Effector memory CD4-positive, alpha-beta T cell (primary cell): ENCODE measurements around the gene RHD.
"Not testable (repeated sequence)": the region's sequence is repeated elsewhere in the genome, so short reads cannot be mapped to it uniquely, and the experiment has no call there.

Source experiments
- DNase-seq, 3 donors: peaks; one replicate each; pipeline ENCODE4 v3.0.0-alpha.2; 2020
- H3K27ac ChIP-seq: 2 replicates; pipeline ENCODE4 v1.7.0; 2013; ENCODE audit warnings: mild to moderate bottlenecking, low read length, moderate library complexity; ENCODE audit not compliant: insufficient read depth, poor library complexity, severe bottlenecking
- H3K27me3 ChIP-seq: replicated peaks from 2 replicates; pipeline ENCODE4 v1.7.0; 2013; ENCODE audit warnings: mild to moderate bottlenecking, low read length; ENCODE audit not compliant: insufficient read depth, control insufficient read depth, poor library complexity, severe bottlenecking
- H3K36me3 ChIP-seq: 2 replicates; pipeline ENCODE4 v1.7.0; 2013; ENCODE audit warnings: mild to moderate bottlenecking, low read length, moderate library complexity; ENCODE audit not compliant: control insufficient read depth, insufficient read depth
- H3K4me1 ChIP-seq: 2 replicates; pipeline ENCODE4 v1.7.0; 2013; ENCODE audit warnings: low read length, mild to moderate bottlenecking; ENCODE audit not compliant: control insufficient read depth, insufficient read depth, poor library complexity, severe bottlenecking
- H3K4me3 ChIP-seq: 2 replicates; pipeline ENCODE4 v1.7.0; 2013; ENCODE audit warnings: low read length, low read depth, mild to moderate bottlenecking; ENCODE audit not compliant: insufficient read depth, poor library complexity, severe bottlenecking
- H3K9me3 ChIP-seq: 2 replicates; pipeline ENCODE4 v1.7.0; 2013; ENCODE audit warnings: mild to moderate bottlenecking, low read length, moderate library complexity; ENCODE audit not compliant: control insufficient read depth

Gene RHD

GRCh38 chr1:25257196-25257595 lies 15.1 kb upstream of the RHD start:
- no peak overlapping the region for H3K4me3 ChIP-seq
- no peaks in the 10 kb centered on the region for H3K9me3 ChIP-seq
- no peak overlapping the region for H3K27ac ChIP-seq
- no peak for DNase-seq
- no peaks in the 10 kb centered on the region for H3K27me3 ChIP-seq
- H3K4me1 ChIP-seq, result no peaks in the 10 kb centered on the region
- H3K36me3 ChIP-seq, result no peaks in the 10 kb centered on the region

- not testable (repeated sequence) for H3K4me1 ChIP-seq, H3K27me3 ChIP-seq, DNase-seq, H3K4me3 ChIP-seq, H3K9me3 ChIP-seq, H3K27ac ChIP-seq, H3K36me3 ChIP-seq
These were observed 12.5 kb upstream of the RHD start for GRCh38 chr1:25259813-25260212.

GRCh38 chr1:25260336-25260735 lies 12.0 kb upstream of the RHD start:
- H3K27ac ChIP-seq, H3K36me3 ChIP-seq, DNase-seq, H3K4me3 ChIP-seq, H3K9me3 ChIP-seq, H3K4me1 ChIP-seq, H3K27me3 ChIP-seq: not testable (repeated sequence)

DNA sequence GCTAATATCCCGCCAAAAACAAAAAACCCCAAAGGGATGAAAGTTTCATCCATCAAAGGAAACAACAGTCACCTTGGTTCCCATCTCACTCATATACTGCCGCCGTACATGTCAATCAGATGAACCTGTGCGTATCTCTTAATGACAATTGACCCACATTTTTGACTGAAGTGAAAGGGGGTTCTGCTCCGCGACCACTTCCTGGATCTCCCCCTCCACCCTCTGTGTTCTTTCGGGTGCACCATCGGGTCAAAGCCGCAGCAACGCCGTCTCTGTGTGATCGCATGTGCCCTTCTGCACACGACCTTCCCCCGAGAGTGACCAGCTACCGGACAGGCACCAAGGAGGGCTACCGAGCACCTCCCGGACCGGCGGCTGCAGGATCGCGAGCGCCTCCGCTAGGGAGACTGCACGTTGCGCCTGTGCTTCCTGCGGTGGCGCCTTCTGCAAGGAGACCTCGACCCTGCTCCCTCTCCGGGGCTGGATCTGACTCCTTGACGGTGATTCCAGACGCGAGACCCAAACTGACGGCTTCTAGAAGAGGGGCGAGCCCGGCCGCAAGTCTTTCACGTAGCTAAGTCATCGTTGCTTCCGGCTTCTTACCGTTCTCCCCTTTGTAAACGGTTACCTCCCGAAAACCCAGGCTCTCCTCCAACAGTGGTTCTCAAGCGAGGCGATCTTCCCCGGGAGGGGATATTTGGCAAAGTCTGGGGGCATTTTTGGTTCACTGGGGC lies 5.6 kb upstream of the RHD start:
- H3K9me3 ChIP-seq, H3K4me1 ChIP-seq, H3K36me3 ChIP-seq, H3K27me3 ChIP-seq: not testable (repeated sequence)
- peak in 1 of 3 donors; percentile 18 for DNase-seq
- Histone ChIP-seq H3K27ac (peak overlapping the region; percentile 72), H3K4me3 (peak overlapping the region; percentile 51)

GRCh38 chr1:25267288-25268142 lies 4.8 kb upstream of the RHD start:
- Histone ChIP-seq H3K27ac (peak overlapping the region; percentile 72), H3K4me3 (peak overlapping the region; percentile 12)
- H3K4me1 ChIP-seq, H3K27me3 ChIP-seq, H3K9me3 ChIP-seq, H3K36me3 ChIP-seq: not testable (repeated sequence)
- DNase-seq, result peak; percentile 88 to 90 (median 90)

DNA sequence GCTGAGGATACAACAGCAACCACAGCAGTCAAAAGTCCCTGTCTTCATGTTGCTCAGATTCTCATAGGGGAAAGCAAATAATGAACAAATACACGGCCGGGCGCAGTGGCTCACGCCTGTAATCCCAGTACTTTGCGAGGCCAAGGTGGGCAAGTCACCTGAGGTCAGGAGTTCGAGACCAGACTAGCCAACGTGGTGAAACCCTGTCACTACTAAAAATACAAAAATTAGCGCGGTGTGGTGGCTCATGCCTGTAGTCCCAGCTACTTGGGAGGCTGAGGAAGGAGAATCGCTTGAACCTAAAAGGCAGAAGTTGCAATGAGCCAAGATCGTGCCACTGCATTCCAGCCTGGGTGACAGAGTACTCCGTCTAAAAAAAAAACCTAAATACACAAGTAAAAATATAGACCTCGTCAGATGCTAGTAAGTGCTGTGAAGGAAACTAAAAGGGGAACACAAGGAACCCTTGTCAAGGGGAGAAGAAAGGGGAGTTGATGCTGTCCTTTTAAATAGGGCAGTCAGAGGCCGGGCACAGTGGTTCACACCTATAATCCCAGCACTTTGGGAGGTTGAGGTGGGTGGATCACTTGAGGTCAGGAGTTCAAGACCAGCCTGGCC lies 4.1 kb upstream of the RHD start:
- not testable (repeated sequence) for H3K9me3 ChIP-seq, H3K36me3 ChIP-seq, H3K4me3 ChIP-seq, H3K4me1 ChIP-seq, H3K27me3 ChIP-seq, DNase-seq
- peak overlapping the region; percentile 72 for H3K27ac ChIP-seq

DNA sequence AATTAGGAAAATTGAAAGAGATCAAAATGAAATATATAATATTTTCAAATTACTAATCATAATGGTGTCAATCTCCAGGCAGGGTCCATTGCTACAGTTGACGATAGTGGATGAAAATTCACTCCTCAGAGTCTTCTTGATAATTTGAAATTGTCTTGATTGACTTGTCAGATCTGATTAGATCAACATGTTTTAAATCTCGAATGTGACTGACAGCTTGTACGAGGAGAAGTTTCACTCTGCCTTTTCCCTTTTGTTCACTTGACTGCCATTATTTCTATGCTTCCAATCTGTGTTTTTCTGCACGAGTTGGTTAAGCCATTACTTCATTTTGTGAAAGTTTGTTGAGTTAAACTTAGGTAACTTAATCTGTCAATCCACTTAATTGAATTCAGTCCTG lies 3.3 kb downstream of the RHD start:
- DNase-seq, H3K27ac ChIP-seq, H3K4me3 ChIP-seq, H3K27me3 ChIP-seq, H3K36me3 ChIP-seq, H3K9me3 ChIP-seq, H3K4me1 ChIP-seq: not testable (repeated sequence)

DNA sequence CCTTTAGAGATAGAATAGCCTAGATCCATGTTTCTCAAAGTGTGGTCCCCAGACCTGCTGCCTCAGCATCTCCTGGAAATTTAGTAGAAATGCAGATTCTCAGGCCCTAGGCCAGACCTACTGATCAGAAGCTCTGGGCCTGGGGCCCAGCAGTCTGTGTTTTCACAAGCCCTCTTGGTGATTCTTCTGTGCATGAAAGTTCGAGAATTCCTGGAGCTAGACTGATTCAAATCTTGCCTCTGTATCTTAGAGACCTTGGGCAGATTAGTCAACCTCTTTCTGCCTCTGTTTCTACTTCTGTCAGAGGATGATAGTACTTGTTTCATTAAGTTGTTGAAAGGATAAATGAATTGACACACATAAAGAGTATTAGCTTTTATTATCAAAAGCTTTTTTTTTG lies 5.0 kb downstream of the RHD start:
- not testable (repeated sequence) for H3K27me3 ChIP-seq, DNase-seq, H3K36me3 ChIP-seq, H3K4me3 ChIP-seq, H3K27ac ChIP-seq, H3K9me3 ChIP-seq, H3K4me1 ChIP-seq

- not testable (repeated sequence) for H3K4me1 ChIP-seq, H3K9me3 ChIP-seq, H3K27ac ChIP-seq, H3K36me3 ChIP-seq, DNase-seq, H3K27me3 ChIP-seq, H3K4me3 ChIP-seq
These were observed 6.0 kb downstream of the RHD start for GRCh38 chr1:25278358-25278757.

DNA sequence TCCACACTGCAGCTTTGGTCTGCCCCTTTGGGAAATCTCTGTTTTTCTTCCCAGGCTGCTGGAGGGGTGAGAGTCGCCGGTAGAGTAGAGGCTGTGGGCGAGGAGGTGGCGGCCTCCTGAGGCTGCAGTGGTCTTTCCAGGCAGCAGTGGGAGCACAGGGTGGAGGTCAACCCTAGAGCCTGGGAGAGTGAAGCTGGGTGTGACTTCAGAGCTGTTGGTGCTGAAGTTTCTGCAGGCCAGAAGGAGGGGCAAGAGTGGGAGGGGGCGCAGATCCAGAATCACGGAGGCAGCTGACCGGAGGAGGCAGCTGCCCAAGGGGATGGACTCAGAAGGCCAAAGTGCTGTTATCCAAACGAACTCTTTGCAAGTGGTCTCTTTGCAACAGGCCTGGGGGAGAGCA lies 6.5 kb downstream of the RHD start:
- not testable (repeated sequence) for H3K36me3 ChIP-seq, H3K9me3 ChIP-seq, H3K27me3 ChIP-seq, H3K4me1 ChIP-seq, H3K4me3 ChIP-seq, DNase-seq, H3K27ac ChIP-seq
